Stromal cell of bone marrow (primary cell): ENCODE measurements around the gene BEND6.
A peak's percentile ranks its signal among the peaks of the same experiment; 100 is the strongest.

Experiments used
- DNase-seq: peaks from one replicate; pipeline ENCODE4 v3.0.0-alpha.2; 2012; ENCODE audit warnings: low read depth

Gene BEND6

DNA sequence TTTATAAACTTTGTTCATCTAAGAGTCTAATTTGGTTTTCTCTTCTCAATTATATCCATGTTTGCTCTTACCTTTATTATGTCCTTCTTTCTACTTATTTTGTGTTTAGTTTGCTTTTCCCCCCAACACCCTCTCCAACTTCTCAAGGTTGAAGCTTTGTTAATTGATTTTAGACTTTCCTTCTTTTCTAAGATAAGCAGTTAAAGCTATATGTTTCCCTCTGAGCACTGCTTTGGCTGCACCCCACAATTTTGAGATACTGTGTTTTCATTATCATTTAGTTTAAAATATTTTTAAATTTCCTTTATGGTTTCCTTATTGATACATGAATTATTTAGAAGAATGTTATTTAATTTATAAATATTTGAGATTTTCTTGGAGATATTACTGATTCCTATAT lies 13.9 kb upstream of the BEND6 start:
- no peak for DNase-seq

DNA sequence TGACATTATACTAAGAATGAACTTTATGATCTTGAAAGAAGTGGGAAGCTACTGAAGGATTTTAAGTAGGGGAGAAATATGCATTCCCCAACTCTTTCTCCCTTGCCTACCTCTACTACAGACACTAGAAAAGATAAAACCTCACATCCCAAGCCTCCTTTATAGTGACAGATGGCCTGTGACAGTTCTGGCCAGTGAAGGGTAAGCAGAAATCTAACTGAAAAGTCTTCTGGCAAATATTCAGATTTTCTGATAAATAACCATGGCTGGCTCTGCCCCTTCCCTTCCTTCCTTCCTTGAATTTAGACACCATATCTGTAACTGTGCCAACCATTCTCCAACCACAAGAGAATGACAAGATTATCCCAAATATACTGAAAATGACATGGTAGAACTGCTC lies 10.2 kb upstream of the BEND6 start:
- DNase-seq, result no peak

DNA sequence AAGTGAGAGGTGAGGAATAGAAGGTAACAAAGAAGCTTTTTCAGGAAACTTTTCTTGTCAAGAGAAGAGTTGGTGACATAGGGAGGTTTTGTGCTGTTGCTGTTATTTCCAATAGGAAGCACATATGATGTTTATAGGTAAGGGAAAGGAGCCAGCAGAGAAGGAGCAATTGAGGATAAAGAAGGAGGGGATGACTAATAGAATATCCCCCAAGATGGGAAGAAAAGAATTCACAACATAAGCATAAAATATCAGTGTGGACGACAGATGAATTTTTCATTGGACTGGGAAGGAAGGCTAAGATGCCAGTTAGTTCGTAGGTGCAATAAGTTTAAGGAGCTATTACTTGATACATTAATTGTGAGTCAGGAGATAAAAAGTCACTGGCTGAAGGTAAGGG lies 8.5 kb upstream of the BEND6 start:
- no peak for DNase-seq

DNA sequence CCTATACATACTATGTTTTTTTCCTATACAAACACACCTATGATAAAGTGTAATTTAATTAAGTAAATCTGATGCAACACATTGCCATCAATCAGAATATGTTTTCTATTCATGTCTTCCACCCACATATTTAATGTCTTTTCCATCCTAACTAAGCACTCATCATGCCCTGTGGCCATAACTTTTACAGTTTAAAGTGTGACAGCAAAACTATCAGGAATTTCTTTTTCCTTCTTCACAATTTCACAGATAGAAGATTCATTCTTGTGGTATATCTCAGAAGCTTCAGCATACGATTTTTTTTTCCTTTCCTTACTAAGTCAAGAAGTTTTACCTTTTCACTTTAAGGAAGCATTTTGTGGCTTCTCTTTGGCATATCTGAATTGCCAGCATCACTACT lies 7.0 kb upstream of the BEND6 start:
- no peak for DNase-seq

DNA sequence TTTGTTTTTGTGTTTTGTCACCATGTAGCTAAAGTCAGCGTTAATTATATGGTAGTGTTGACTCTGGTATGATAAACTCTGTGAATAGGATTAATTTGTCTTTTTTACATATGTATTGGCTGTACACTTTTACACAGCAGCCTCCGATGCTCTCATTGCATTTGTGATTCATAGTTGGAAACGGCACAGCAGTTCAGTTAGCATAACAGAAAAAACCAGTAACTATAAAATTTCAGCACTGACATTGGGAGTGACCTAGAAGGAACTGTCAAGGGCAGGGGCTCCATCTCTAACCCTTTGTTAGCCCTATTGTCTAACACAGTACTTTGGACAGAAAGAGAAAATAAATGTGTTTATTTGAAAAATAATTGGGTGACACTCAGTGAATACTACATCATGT lies 5.6 kb upstream of the BEND6 start:
- no peak for DNase-seq

DNA sequence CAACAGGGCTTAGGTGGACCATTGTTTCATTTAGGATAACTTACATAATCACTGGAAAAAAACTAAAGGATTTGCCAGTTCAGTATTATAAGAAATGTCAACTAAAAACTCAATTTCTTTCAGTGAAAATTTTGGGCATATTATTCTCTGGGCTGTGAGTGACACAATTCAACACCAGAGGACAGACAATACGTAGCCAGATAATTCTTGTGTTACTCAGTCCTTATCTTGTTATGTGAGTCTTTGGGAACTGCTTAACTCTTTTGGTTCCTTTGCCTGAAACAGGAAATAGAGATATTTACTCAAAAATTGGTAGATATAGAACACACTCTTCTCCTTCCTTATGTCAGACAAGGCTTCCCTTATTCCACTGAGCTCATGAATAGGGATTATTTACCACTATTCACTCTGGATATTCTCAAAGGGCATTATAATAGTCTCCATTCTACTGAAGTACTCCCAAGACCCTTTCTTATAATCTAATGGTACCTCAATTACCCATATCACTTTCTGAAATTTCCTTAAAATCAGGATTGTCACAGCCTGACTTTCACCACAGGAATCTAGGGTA lies 4.9 kb upstream of the BEND6 start:
- no peak for DNase-seq

DNA sequence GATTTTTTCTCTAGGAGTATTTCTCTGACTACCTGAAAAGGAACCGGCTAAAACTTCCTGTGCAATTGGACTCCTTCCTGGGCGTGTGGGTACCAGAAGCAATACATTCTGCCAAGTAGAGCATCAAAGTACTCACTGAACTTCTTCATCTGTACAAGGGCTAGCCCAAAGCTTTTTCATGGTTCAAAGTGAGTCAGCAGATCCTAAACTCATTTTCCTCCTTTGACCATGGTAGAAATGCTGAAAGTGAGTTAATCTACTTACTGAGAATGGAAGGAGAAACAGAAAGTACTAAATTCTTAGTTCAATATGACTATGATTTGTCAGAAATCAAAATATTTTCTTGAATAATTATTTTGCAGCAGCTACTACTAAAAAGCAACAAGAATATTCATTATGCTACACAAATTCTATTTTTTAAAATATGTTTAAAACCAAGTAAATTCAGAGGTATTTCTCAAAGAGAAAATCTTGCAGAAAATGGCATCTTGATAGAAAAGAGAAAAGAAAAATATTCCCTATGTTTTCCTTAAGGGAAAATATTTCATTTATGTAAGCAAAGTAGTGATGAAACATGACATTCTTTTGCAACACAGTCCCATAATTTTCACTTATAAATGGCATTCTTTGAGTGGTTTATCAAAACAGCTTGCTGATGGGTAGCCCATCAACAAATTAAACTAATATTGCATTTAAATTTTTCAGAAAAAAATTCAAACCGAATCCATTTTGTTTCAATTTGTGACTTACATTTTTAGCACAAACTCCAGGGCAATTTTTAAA lies 3.7 kb upstream of the BEND6 start:
- DNase-seq, result no peak

DNA sequence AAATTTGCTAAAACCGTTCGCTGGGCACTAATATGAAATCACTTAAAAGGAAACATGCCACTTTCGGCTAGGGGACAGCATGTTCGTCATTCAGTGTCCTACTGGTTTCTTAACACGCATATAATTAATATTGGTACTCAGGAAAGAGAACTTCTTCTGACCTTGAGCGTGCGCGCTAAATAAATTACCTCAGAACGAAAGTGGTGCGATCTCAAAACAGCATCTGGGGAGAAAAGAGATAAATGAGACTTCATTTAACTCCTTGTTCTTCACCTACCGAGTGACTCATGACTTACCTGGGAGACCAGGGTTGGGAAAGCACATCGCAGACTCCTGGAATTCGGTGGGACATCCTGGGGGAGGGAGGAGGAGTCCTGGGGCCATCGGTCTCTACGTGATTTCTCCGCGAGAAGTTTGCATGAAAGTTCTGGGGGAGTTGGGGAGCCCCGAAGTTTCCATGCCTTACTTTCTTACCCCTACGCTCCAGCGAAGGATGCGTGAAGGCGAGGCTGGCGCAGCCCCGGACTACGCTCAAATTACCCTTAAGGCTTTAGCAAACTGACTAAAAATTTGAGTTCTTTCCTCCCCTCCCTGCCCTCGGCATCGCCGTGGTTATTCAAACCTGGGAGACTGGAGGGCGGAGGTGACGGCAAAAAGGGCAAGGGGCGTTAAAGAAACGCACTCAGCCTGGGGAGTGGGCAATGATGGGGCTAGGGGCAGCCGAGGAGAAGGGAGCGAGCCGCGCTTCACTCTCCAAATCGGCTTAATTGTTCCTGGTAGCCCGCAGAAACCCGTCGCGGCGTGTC lies 1.1 kb upstream of the BEND6 start:
- DNase-seq, result no peak

DNA sequence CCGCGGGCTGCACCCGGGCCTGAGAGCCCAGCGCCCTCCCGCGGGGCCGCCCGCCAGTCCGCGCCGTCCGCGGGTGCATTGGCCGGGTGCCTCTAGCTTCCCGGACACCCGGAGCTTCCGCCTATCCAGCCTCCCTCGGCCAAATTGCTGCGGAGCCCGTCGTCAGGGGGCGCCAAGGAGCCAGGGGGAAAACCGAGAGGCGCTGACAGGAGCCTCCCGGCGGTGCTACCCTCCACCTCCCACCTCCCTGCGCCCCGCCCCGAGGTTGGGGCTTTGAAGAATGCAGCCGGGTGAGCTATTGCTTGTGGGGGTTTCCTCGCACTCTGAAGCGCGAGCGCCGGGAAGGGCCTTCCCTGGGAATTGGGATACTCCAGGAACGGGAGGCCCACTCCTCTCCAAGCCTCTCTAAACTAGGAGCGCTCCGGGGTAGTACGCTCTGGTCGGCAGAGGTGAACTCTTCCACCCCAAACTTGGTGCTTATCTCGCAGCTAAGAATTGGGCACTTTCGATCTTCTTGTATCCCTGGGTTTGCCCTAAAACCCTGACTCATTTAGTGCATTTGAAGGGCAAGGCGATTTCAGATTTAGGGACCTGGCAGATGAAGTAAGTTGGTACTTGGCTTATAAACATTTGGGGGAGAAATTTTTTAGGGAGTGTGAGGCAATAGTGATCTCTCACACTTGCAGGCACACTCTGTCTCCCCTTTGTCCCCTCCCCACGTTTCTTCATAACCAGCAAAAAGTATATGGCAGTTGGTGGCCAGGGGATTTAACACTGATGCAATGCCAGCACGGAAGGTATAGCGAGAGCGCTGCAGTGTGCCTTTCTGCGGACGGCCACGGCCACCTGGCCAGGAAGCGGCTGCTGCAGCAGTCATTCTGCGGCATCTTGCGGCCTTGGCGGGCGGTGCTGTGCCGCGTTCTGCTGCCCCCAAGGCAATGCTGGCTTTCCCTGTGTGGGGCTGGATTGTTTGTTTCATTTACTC lies 556 bp downstream of the BEND6 start:
- DNase-seq, result peak; percentile 88

DNA sequence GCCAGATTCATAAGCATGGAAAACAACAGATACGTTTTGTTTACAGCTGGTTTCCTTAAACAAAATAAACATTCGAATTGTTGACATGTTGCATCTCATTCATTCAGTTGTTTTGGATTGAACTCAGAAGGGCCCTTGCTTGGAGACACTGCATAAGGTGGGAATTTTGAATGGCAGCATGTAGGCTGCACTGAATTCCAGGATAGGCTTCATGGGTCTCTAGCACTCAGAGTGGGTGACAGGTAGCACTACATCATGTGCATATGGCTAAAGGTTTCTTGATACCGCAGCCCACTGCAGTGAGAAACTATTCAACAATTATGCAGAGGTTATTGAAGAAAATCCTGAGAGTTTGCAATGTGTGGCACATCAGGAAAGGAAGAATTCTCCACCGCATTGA lies 1.6 kb downstream of the BEND6 start:
- DNase-seq, result no peak

DNA sequence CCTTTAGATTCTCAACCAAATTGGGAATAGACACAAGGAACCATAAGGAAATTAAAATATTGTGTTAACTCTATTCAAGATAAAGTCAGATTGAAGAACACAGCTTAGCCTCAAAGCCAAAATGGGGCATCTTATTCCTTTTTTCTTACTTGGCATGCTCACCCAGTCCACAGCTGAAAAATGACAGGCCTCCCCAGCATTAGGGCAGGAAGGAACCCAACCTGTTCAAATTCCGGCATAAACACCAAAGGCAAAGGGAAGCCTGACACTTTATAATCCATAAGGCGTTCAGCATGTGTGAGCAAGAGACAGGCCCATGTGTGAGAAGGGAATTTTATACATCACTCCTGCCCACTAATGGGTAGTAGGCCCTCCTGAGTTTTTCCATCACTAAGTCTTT lies 2.9 kb downstream of the BEND6 start:
- DNase-seq, result no peak

DNA sequence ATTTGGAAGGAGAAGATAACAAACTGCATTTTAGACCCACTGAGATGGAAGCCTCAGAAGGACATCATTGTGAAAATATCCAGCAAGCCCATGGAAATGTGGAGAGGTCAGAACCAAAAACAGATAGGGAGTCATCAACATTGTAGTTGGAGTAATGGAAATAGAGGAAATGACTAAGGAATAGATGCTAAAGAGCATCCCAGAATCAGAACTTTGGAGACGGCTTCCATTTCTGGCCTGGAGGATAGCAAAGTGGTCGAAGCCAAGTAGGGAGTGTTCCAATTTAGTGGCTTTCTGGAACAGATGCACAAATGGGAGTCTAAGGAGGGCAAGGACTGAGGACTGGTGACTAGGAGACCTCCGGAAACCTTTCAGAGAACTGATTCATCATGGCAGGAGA lies 3.6 kb downstream of the BEND6 start:
- peak; percentile 62 for DNase-seq

DNA sequence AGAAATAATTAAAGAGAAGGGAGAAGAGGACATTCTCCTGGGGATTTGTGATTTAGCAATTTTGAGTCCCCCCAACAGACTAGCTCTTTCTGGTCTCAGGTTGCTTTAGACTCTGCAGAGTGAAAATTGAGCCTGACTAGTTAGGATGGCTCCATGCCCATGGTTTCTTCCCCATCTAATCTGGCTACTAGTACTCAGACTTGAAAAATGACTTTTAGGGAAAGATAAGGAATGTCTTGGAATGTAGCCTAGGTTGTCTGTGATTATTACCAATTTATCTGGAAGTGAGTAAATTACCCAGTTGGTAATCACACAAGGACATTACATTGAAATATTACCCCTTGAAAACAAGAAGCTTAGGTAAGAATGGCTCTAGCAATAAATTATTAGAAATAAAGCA lies 4.2 kb downstream of the BEND6 start:
- DNase-seq, result no peak

DNA sequence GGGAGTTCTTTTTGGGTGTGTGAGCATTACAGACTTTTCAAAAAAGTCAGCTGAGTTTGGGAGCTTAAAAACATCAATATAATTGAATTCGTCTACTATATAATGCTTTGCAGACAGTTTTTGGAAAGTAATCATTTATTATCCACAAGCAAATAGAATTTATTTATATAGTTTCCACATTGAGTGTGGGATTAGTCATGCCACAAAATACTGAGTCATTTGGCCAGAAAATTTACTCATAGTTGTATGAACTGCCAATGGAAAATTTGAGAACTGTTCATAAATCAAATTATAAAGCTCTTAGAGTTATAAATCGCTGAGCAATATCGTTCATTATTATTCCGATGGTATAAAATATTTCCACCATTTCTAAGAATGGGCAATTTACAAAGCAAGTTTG lies 5.0 kb downstream of the BEND6 start:
- DNase-seq, result peak; percentile 82

DNA sequence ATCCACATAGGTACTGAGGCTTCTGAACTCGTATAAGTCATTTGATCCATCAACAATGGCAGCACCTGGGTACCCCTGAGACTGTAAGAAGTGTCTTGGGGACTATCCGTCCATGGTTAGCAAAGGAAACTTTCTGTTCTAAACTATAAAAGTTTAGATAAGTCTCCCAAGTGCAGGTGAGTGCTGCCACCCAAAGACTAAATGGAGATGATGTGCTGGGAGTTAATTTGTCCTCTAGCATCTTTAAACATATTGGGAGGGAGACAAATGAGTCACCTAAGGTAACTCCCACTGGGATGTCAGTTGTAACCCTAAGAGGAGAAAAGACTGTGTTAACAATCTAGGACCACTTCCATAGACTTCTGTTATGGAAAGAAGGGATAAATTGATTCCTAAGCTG lies 6.2 kb downstream of the BEND6 start:
- no peak for DNase-seq

DNA sequence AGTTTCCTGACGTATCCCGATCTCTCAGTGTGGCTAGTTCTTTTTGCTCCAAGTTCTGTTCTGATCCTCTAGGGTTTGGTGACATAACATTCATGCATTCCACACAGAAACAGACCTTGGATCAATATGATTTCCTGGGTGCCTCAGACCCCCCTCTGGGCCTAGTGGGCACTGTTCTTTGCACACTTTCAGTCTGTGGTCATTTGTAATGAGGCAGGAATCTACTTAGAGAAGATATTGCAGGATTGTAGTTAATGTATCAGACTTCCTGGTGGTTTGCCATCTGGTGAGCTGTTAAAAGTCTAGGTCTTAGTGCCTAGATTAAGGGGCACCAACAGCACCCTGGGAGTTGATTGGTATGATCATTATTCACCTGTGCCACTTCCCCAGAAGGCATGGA lies 7.5 kb downstream of the BEND6 start:
- DNase-seq, result no peak

DNA sequence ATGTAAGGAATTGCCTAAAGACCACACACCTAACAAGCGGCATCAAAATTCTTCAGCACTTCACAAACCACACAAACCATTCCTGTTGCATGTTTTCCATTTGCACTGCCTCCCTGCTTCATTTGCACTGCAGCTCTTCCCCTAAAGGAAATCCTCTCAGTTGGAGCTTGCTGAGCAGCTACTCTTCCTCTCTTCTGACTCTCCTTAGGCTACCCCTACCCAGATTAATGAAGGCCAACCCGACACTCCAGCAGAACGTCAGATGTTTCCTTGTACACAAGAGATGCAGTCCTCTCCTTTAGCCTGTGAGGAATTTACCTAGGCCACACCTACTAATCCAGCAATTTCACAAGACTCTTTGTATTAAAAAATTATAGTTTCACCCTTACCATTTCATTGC lies 8.1 kb downstream of the BEND6 start:
- DNase-seq, result no peak

DNA sequence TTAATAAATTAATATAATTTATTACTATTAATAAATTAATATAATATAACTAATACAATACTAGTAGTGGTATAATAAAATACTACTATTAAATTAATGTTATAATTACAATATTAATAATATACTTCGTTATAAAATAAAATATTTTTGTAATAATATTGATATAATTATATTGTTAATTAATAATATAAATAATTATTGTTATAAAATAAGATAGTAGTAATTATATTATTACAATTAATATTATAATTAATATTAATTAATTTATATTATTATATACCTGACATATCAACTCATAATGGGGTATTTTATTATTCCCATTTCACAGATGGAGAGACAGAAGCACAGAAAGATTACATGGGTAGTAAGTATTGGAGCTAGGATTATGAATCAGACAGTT lies 8.9 kb downstream of the BEND6 start:
- DNase-seq, result no peak

DNA sequence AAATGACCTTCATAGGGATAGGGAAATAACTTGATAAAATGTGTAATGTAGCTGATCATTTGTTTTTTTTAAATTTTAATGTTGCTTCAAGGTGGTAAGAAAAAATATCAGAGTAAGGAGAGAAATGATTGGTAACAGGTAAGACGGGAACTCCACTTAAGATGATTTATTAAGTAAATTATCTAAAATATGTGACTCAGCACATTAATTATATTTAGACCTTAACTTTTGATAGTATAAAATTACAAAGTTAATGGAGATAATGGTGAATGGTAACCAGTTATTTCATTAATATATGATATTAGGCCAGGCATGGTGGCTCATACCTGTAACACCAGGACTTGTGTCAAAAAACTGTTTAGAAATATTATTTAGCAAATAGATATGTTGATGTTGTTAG lies 10.2 kb downstream of the BEND6 start:
- no peak for DNase-seq

DNA sequence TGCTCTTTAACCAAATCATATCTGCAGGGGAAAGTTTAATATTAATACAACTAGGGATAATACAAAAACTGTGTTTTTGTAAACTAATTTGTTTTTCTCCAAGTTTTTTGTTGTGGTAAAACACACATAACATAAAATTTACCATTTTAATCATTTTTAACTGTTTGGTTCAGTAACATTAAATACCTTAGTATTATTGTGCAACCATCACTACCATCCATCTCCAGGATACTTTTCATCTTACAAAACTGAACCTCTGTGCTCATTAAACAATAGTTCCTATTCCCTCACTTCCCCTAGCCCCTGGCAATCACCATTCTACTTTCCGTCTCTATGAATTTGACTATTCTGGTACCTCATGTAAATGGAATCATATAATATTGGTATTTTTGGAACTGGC lies 15.9 kb downstream of the BEND6 start:
- DNase-seq, result no peak

DNA sequence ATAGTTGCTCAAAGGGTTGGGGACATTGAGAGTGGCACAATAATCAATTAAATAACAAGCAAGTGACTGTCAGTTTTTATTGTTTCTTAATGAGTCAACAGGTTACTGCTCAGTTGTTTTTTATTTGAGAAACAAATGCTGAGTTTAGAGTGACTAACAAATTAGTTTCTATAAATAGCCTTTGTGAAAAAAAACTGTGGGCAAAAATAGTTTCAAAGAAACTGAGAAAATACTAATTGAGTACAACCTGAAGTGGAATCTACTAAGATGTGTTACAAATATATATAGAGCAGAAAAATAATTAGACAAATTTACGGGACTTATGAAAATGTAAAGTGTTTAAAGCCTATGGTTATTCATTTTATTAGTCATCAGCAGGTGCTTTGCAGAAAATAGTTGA lies 22.3 kb downstream of the BEND6 start:
- no peak for DNase-seq

DNA sequence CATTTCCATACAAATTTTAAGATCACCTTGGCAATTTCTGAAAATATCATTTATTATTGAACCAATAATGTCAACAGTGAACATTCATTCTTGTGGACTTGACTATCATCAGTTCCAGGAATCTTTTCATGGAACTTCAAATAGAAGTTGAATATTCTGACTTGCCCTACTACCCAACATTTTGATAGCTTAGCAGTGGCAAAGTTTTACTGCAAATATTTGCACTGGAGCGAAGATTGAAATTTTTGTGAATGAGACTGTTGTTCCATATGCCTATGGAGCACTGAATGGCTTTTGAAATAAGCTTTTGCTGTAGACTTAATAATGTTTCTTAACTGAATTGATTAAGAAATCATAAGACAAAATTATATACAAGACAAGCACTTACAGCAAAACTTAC lies 23.6 kb downstream of the BEND6 start:
- no peak for DNase-seq
